Mammary epithelial cell (primary cell): ENCODE results near the gene ATP8A2.

ENCODE experiments used
- CTCF ChIP-seq, 2 donors: IDR thresholded peaks in 1 of 2; conservative IDR thresholded peaks in 1 of 2; 2 replicates each; pipeline ENCODE4 v1.5.1; 2011 to 2012; ENCODE audit warnings: inconsistent platforms in 2 of 2, low read length in 2 of 2, mild to moderate bottlenecking in 2 of 2, control low read depth in 1 of 2, low read depth in 1 of 2; ENCODE audit not compliant: insufficient read depth in 1 of 2; ENCODE audit errors: extremely low read depth in 1 of 2
- EZH2 ChIP-seq: IDR thresholded peaks from 2 replicates; pipeline ENCODE4 v1.6.1; 2012; ENCODE audit warnings: low read length, inconsistent platforms, borderline replicate concordance

GRCh38 chr13:25561812-25562211 lies 190.0 kb downstream of the ATP8A2 start:
- TF ChIP-seq EZH2 (no peak), CTCF (conservative IDR thresholded peaks at IDR 0.05 in 1 of 2, IDR thresholded peaks at IDR 0.05 in 1 of 2; ENCODE audit: extremely low read depth in 1 of 2, insufficient read depth in 1 of 2, low read depth in 1 of 2, low read length in 2 of 2) (no peak)
